ENCODE data around the gene ADIPOR1.

DNA sequence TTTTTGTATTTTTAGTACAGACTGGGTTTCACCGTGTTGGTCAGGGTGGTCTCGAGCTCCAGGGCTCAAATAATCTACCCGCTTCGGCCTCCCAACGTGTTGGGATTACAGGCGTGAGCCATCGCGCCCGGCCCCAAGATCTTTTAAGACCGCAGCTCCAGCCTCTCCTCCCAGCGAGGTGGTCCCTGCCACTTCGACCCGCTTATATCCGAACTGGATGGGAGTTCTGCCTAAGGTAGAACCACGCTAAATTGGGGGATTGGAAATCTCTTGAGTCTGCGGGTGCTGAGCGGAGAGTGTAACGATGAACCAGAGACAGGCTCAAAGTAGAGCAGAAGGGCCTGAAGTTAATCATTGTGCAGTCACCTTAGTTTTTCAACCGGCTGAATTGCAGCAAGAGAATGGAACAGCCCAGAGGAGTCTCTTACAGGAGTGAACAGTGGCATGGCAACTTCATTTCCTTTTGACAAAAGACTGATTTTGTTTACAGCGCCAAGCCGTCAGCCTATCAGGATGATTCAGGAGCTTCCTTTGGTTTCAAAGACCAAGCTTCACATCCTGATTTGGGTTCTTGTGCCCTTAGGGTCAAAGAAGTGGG, 9.7 kb upstream of the ADIPOR1 start:
- TF ChIP-seq, protein P1, sequence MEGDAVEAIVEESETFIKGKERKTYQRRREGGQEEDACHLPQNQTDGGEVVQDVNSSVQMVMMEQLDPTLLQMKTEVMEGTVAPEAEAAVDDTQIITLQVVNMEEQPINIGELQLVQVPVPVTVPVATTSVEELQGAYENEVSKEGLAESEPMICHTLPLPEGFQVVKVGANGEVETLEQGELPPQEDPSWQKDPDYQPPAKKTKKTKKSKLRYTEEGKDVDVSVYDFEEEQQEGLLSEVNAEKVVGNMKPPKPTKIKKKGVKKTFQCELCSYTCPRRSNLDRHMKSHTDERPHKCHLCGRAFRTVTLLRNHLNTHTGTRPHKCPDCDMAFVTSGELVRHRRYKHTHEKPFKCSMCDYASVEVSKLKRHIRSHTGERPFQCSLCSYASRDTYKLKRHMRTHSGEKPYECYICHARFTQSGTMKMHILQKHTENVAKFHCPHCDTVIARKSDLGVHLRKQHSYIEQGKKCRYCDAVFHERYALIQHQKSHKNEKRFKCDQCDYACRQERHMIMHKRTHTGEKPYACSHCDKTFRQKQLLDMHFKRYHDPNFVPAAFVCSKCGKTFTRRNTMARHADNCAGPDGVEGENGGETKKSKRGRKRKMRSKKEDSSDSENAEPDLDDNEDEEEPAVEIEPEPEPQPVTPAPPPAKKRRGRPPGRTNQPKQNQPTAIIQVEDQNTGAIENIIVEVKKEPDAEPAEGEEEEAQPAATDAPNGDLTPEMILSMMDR (IDR thresholded peaks at IDR 0.05): no peak
- TF ChIP-seq POLR2A (IDR thresholded peaks at IDR 0.05): no peak

All from Peyer's patch (tissue), 4 donors.